Upper lobe of left lung (tissue), 4 donors: ENCODE data around the gene IQCM.

Experiments
- POLR2A ChIP-seq, 4 donors: fragments of 450-650 bp; IDR thresholded peaks; one replicate each; pipeline ENCODE4 v1.5.1; 2016 to 2017; ENCODE audit warnings: antibody characterized with exemption in 4 of 4, mild to moderate bottlenecking in 2 of 4
- POLR2AphosphoS5 ChIP-seq, 2 donors: sonication (generic); formaldehyde crosslinking; IDR thresholded peaks; one replicate each; pipeline ENCODE4 v1.5.1; 2017; ENCODE audit warnings: antibody characterized with exemption in 2 of 2
- TF ChIP-seq, protein P1 (sequence below), 6 experiments: fragments of 450-650 bp in 4 of 6; fragments of 200-600 bp in 2 of 6; sonication (generic) in 2 of 6; IDR thresholded peaks; one replicate each; pipeline ENCODE4 v1.5.1; 2016 to 2019; ENCODE audit warnings: antibody characterized with exemption in 6 of 6

DNA sequence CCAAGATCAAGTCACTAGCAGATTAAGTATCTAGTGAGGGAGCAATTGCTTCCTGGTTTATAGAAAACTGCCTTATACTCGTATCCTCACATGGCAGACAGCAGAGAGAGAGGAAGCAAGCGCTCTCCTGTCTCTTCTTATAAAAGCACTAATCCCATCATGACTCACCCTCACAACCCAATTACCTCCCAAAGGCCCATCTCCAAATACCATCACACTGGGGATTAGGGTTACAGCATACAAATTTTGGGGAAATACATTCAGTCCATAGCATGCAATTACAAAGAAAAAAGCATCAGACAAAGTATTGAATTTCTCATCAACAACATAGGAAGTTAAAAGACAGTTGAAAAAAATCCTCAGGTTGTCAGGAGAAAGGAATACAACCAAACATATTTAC is 292.6 kb downstream of the IQCM start:
- TF ChIP-seq POLR2A (IDR thresholded peaks at IDR 0.05): no peak
- TF ChIP-seq, protein P1, sequence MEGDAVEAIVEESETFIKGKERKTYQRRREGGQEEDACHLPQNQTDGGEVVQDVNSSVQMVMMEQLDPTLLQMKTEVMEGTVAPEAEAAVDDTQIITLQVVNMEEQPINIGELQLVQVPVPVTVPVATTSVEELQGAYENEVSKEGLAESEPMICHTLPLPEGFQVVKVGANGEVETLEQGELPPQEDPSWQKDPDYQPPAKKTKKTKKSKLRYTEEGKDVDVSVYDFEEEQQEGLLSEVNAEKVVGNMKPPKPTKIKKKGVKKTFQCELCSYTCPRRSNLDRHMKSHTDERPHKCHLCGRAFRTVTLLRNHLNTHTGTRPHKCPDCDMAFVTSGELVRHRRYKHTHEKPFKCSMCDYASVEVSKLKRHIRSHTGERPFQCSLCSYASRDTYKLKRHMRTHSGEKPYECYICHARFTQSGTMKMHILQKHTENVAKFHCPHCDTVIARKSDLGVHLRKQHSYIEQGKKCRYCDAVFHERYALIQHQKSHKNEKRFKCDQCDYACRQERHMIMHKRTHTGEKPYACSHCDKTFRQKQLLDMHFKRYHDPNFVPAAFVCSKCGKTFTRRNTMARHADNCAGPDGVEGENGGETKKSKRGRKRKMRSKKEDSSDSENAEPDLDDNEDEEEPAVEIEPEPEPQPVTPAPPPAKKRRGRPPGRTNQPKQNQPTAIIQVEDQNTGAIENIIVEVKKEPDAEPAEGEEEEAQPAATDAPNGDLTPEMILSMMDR (IDR thresholded peaks at IDR 0.05): no peak
- no peak for TF ChIP-seq POLR2AphosphoS5 (IDR thresholded peaks at IDR 0.05)
